CD4-positive, alpha-beta memory T cell (primary cell): Measurements from ENCODE around the gene PTRHD1. TPM values are rescaled to one million over a fixed set of nuclear protein-coding genes. Genes with fewer than 3 reads are reported as not detected.

Source experiments
- CTCF ChIA-PET: fragments of 350-600 bp; sonication (Branson Sonifier 250); formaldehyde crosslinking; loops from one replicate; lab custom pipeline; 2021; ENCODE audit warnings: inconsistent platforms; ENCODE audit not compliant: partially characterized antibody; lab: Charles Lee
- POLR2A ChIA-PET: fragments of 350-600 bp; sonication (Branson Sonifier 250); formaldehyde crosslinking; loops from one replicate; lab custom pipeline; 2021; ENCODE audit not compliant: partially characterized antibody; lab: Charles Lee
- DNase-seq, 5 donors: peaks; one replicate each; pipeline versions ENCODE4 v3.0.0 to v3.0.0-alpha.2; 2020 to 2022; ENCODE audit warnings: mixed read lengths in 1 of 5
- H3K27ac ChIP-seq: one replicate; pipeline ENCODE4 v1.7.0; 2013; ENCODE audit warnings: low read depth, low read length
- H3K27me3 ChIP-seq: 2 replicates; pipeline ENCODE4 v1.7.0; 2013; ENCODE audit warnings: mild to moderate bottlenecking, low read length, moderate library complexity; ENCODE audit not compliant: insufficient read depth
- H3K36me3 ChIP-seq: 2 replicates; pipeline ENCODE4 v1.7.0; 2013; ENCODE audit warnings: mild to moderate bottlenecking, low read length, moderate library complexity; ENCODE audit not compliant: insufficient read depth
- H3K4me1 ChIP-seq: 2 replicates; pipeline ENCODE4 v1.7.0; 2013; ENCODE audit warnings: mild to moderate bottlenecking, low read length, moderate library complexity; ENCODE audit not compliant: insufficient read depth
- H3K4me3 ChIP-seq, 2 donors: one replicate each; pipeline ENCODE4 v1.7.0; 2013; ENCODE audit warnings: low read length in 2 of 2, mild to moderate bottlenecking in 1 of 2
- H3K9me3 ChIP-seq, 2 donors: one replicate each; pipeline ENCODE4 v1.7.0; 2013; ENCODE audit warnings: low read length in 2 of 2, control low read depth in 1 of 2; ENCODE audit not compliant: control insufficient read depth in 1 of 2
- H3K27ac Mint-ChIP-seq, 7 donors: one replicate each; pipeline ENCODE4 v1.8.0; 2020 to 2021; ENCODE audit warnings: mixed read lengths in 7 of 7, mild to moderate bottlenecking in 6 of 7, inconsistent platforms in 3 of 7, moderate library complexity in 3 of 7
- H3K27me3 Mint-ChIP-seq, 2 donors: one replicate each; pipeline ENCODE4 v1.8.0; 2020 to 2021; ENCODE audit warnings: mixed read lengths in 2 of 2
- H3K36me3 Mint-ChIP-seq, 2 donors: one replicate each; pipeline ENCODE4 v1.8.0; 2020 to 2021; ENCODE audit warnings: mixed read lengths in 2 of 2, inconsistent platforms in 1 of 2, mild to moderate bottlenecking in 1 of 2
- H3K4me1 Mint-ChIP-seq, 4 donors: one replicate each; pipeline ENCODE4 v1.8.0; 2020 to 2021; ENCODE audit warnings: mixed read lengths in 4 of 4, mild to moderate bottlenecking in 1 of 4
- H3K4me3 Mint-ChIP-seq, 8 donors: one replicate each; pipeline ENCODE4 v1.8.0; 2020 to 2021; ENCODE audit warnings: mixed read lengths in 8 of 8, mild to moderate bottlenecking in 7 of 8, moderate library complexity in 6 of 8, inconsistent platforms in 3 of 8
- H3K9me3 Mint-ChIP-seq, 8 donors: one replicate each; pipeline ENCODE4 v1.8.0; 2020 to 2021; ENCODE audit warnings: mixed read lengths in 8 of 8, mild to moderate bottlenecking in 5 of 8, inconsistent platforms in 3 of 8, moderate library complexity in 1 of 8
- intact Hi-C: fragments of 100-400 bp; cut with micrococcal nuclease; formaldehyde crosslinking; loops from one replicate; pipeline ENCODE4 v1.15.1; 2023
- polyA plus RNA-seq, 2 donors: library from polyadenylated mRNA; unstranded; fragments of 300-500 nt; fragmentation: Illumina TruSeq; gene quantifications; one replicate each; pipeline ENCODE4 v1.2.3, GENCODE V29; 2021
- total RNA-seq, 2 experiments: library from RNA; stranded (reverse); gene quantifications; one replicate each; pipeline ENCODE4 v1.2.3, GENCODE V29; 2021

Gene PTRHD1
- total and polyA plus RNA-seq, 4 experiments from 2014 or later, result 12.0 to 52.1 (median 30.7) TPM

GRCh38 chr2:24818721-24819167, 25.6 kb upstream of the PTRHD1 start:
- Histone ChIP-seq H3K9me3 (no peaks in the 10 kb centered on the region), H3K36me3 (peaks cover 13% of the 10 kb centered on the region), H3K27me3 (no peaks in the 10 kb centered on the region), H3K4me1 (no peaks in the 10 kb centered on the region), H3K4me3 (no peak overlapping the region), H3K27ac (no peak overlapping the region)
- ChIA-PET CTCF (interaction anchor here (1.0 to 1.6 kb wide), 4 partner anchors 9 to 408 kb away, joined by 3 to 7 read pairs (median 3); no protein-coding TSS in a partner anchor), POLR2A (interaction anchor here (1.1 kb wide), 1 partner anchor 26 kb away, joined by 3 read pairs; the partner anchor contains the start of genes CENPO and PTRHD1)
- DNase-seq, result no peak
- Mint-ChIP-seq H3K4me1 (peaks cover 0 to 5% (median 2%) of the 10 kb centered on the region in 4 donors), H3K9me3 (no peaks in the 10 kb centered on the region), H3K27me3 (no peaks in the 10 kb centered on the region), H3K4me3 (no peak overlapping the region), H3K27ac (peak overlapping the region in 3 of 7 donors; percentile 10 to 63 (median 46)), H3K36me3 (peaks cover 44 to 59% of the 10 kb centered on the region in 2 donors)
- intact Hi-C loops, result no loop called here

GRCh38 chr2:24816884-24817283, 23.7 kb upstream of the PTRHD1 start:
- peaks cover 0 to 5% (median 2%) of the 10 kb centered on the region in 4 donors for H3K4me1 Mint-ChIP-seq
- H3K36me3 Mint-ChIP-seq, result peaks cover 41 to 49% of the 10 kb centered on the region in 2 donors
- no peaks in the 10 kb centered on the region for H3K27me3 ChIP-seq
- DNase-seq, result no peak
- H3K4me3 ChIP-seq, result no peak overlapping the region
- H3K9me3 Mint-ChIP-seq, result no peaks in the 10 kb centered on the region
- peaks cover 13% of the 10 kb centered on the region for H3K36me3 ChIP-seq
- no peaks in the 10 kb centered on the region for H3K9me3 ChIP-seq
- H3K27me3 Mint-ChIP-seq, result no peaks in the 10 kb centered on the region
- no peak overlapping the region for H3K27ac ChIP-seq
- H3K27ac Mint-ChIP-seq, result no peak overlapping the region
- H3K4me3 Mint-ChIP-seq, result no peak overlapping the region
- H3K4me1 ChIP-seq, result no peaks in the 10 kb centered on the region
- CTCF ChIA-PET, result no interaction called here
- intact Hi-C loops, result no loop called here
- POLR2A ChIA-PET, result no interaction called here

- H3K4me1 Mint-ChIP-seq, result peaks cover 0 to 5% (median 3%) of the 10 kb centered on the region in 4 donors
- no peaks in the 10 kb centered on the region for H3K27me3 Mint-ChIP-seq
- ChIA-PET CTCF (interaction anchor here (0.9 kb wide), 1 partner anchor 407 kb away, joined by 4 read pairs; no protein-coding TSS in a partner anchor), POLR2A (no interaction called here)
- H3K36me3 Mint-ChIP-seq, result peaks cover 36 to 44% of the 10 kb centered on the region in 2 donors
- no peaks in the 10 kb centered on the region for H3K9me3 ChIP-seq
- no peak for DNase-seq
- no peak overlapping the region for H3K27ac ChIP-seq
- intact Hi-C loops, result no loop called here
- no peaks in the 10 kb centered on the region for H3K4me1 ChIP-seq
- no peak overlapping the region for H3K27ac Mint-ChIP-seq
- no peak overlapping the region for H3K4me3 ChIP-seq
- H3K36me3 ChIP-seq, result peaks cover 13% of the 10 kb centered on the region
- H3K27me3 ChIP-seq, result no peaks in the 10 kb centered on the region
- H3K4me3 Mint-ChIP-seq, result no peak overlapping the region
- H3K9me3 Mint-ChIP-seq, result no peaks in the 10 kb centered on the region
Observed at GRCh38 chr2:24816404-24816803, 23.2 kb upstream of the PTRHD1 start.

DNA sequence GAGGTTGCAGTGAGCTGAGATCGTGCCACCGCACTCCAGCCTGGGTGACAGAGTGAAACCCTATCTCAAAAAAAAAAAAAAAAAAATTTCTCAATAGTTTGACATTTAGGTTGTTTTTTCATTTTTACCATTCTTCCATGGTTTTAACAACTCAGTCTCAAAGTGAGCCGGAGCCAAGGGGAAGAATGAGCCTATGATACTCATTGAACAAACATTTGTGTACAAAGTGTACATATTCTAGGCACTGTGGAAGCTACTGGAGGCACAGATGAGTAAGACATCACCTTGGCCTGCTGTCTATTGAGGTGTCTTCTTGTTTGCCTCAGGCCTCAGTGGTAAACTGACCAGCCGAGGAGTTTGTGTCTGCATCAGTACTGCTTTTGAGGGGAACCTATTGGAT, 22.0 kb upstream of the PTRHD1 start:
- H3K27me3 ChIP-seq, result no peaks in the 10 kb centered on the region
- POLR2A ChIA-PET, result no interaction called here
- no peak overlapping the region for H3K27ac Mint-ChIP-seq
- no peak overlapping the region for H3K4me3 Mint-ChIP-seq
- no peaks in the 10 kb centered on the region for H3K9me3 Mint-ChIP-seq
- peaks cover 5% of the 10 kb centered on the region for H3K36me3 ChIP-seq
- peaks cover 0 to 5% (median 3%) of the 10 kb centered on the region in 4 donors for H3K4me1 Mint-ChIP-seq
- no peak overlapping the region for H3K4me3 ChIP-seq
- H3K27ac ChIP-seq, result peak overlapping the region; percentile 9
- H3K27me3 Mint-ChIP-seq, result no peaks in the 10 kb centered on the region
- H3K4me1 ChIP-seq, result no peaks in the 10 kb centered on the region
- intact Hi-C loops, result no loop called here
- CTCF ChIA-PET, result interaction anchor here (0.9 to 1.4 kb wide), 3 partner anchors 11 to 405 kb away, joined by 3 to 4 read pairs (median 4); no protein-coding TSS in a partner anchor
- H3K9me3 ChIP-seq, result no peaks in the 10 kb centered on the region
- no peak for DNase-seq
- H3K36me3 Mint-ChIP-seq, result peaks cover 29 to 32% of the 10 kb centered on the region in 2 donors

- no peaks in the 10 kb centered on the region for H3K27me3 Mint-ChIP-seq
- Histone ChIP-seq H3K27me3 (no peaks in the 10 kb centered on the region), H3K36me3 (peaks cover 5% of the 10 kb centered on the region), H3K9me3 (no peaks in the 10 kb centered on the region), H3K4me3 (no peak overlapping the region), H3K27ac (no peak overlapping the region), H3K4me1 (peaks cover 3% of the 10 kb centered on the region)
- no peaks in the 10 kb centered on the region for H3K9me3 Mint-ChIP-seq
- ChIA-PET CTCF (interaction anchor here (0.8 kb wide), 1 partner anchor 13 kb away, joined by 3 read pairs; no protein-coding TSS in a partner anchor), POLR2A (no interaction called here)
- H3K4me3 Mint-ChIP-seq, result peak overlapping the region in 1 of 8 donors; percentile 11
- H3K27ac Mint-ChIP-seq, result no peak overlapping the region
- H3K36me3 Mint-ChIP-seq, result peaks cover 29 to 32% of the 10 kb centered on the region in 2 donors
- H3K4me1 Mint-ChIP-seq, result peaks cover 3 to 5% (median 3%) of the 10 kb centered on the region in 4 donors
- intact Hi-C loops, result no loop called here
- no peak for DNase-seq
Observed at GRCh38 chr2:24814516-24814915, 21.3 kb upstream of the PTRHD1 start.

- Mint-ChIP-seq H3K27ac (no peak overlapping the region), H3K4me3 (no peak overlapping the region), H3K36me3 (peaks cover 29% of the 10 kb centered on the region in 2 donors), H3K27me3 (no peaks in the 10 kb centered on the region), H3K4me1 (peaks cover 9 to 12% (median 10%) of the 10 kb centered on the region in 4 donors), H3K9me3 (no peaks in the 10 kb centered on the region)
- ChIA-PET CTCF (interaction anchor here (1.7 kb wide), 1 partner anchor 14 kb away, joined by 8 read pairs; no protein-coding TSS in a partner anchor), POLR2A (no interaction called here)
- Histone ChIP-seq H3K4me1 (peaks cover 10% of the 10 kb centered on the region), H3K27ac (no peak overlapping the region), H3K9me3 (no peaks in the 10 kb centered on the region), H3K27me3 (no peaks in the 10 kb centered on the region), H3K4me3 (no peak overlapping the region), H3K36me3 (peaks cover 3% of the 10 kb centered on the region)
- DNase-seq, result no peak
- intact Hi-C loops, result no loop called here
Observed at GRCh38 chr2:24813691-24814137, 20.5 kb upstream of the PTRHD1 start.

GRCh38 chr2:24809316-24810007, 16.3 kb upstream of the PTRHD1 start:
- peak overlapping the region; percentile 25 for H3K27ac ChIP-seq
- Mint-ChIP-seq H3K36me3 (peaks cover 6 to 26% of the 10 kb centered on the region in 2 donors), H3K27ac (peak overlapping the region in 5 of 7 donors; percentile 73 to 87 (median 82)), H3K27me3 (no peaks in the 10 kb centered on the region), H3K9me3 (peaks cover 0 to 8% (median 2%) of the 10 kb centered on the region in 8 donors), H3K4me1 (peaks cover 16 to 22% (median 20%) of the 10 kb centered on the region in 4 donors), H3K4me3 (peak overlapping the region; percentile 9 to 84 (median 76))
- no peaks in the 10 kb centered on the region for H3K36me3 ChIP-seq
- ChIA-PET POLR2A (interaction anchor here (1.1 to 1.4 kb wide), 2 partner anchors 10 to 17 kb away, joined by 3 to 7 read pairs; partner anchors contain the start of genes CENPO and PTRHD1), CTCF (interaction anchor here (1.3 to 1.6 kb wide), 2 partner anchors 10 to 19 kb away, joined by 3 to 5 read pairs; no protein-coding TSS in a partner anchor)
- no peak for DNase-seq
- no peaks in the 10 kb centered on the region for H3K9me3 ChIP-seq
- H3K4me1 ChIP-seq, result peaks cover 16% of the 10 kb centered on the region
- intact Hi-C loops, result no loop called here
- H3K27me3 ChIP-seq, result no peaks in the 10 kb centered on the region
- H3K4me3 ChIP-seq, result no peak overlapping the region
